Gastrocnemius medialis (tissue), 4 donors: Measurements from ENCODE around the gene PRKCE.

Source experiments
- CTCF ChIP-seq, 5 experiments: fragments of 450-650 bp in 3 of 5; fragments of 200-600 bp in 2 of 5; sonication (generic) in 2 of 5; IDR thresholded peaks in 4 of 5; conservative IDR thresholded peaks in 1 of 5; 1 replicate in 4 of 5; 2 replicates in 1 of 5; pipeline ENCODE4 v1.5.1; 2016 to 2019; ENCODE audit warnings: antibody characterized with exemption in 5 of 5, mild to moderate bottlenecking in 3 of 5, moderate library complexity in 3 of 5
- POLR2A ChIP-seq, 2 donors: fragments of 450-650 bp; IDR thresholded peaks; one replicate each; pipeline ENCODE4 v1.6.1; 2017; ENCODE audit warnings: antibody characterized with exemption in 2 of 2, mild to moderate bottlenecking in 2 of 2, moderate library complexity in 2 of 2

GRCh38 chr2:46024146-46024779 lies 372.8 kb downstream of the PRKCE start:
- TF ChIP-seq CTCF (IDR thresholded peaks at IDR 0.05 in 4 of 5, conservative IDR thresholded peaks at IDR 0.05 in 1 of 5): no peak
- no peak for TF ChIP-seq POLR2A (IDR thresholded peaks at IDR 0.05)
